Smooth muscle cell (in vitro differentiated cells): ENCODE data around the gene SCAANT1. TPM values are rescaled to one million over a fixed set of nuclear protein-coding genes. Genes with fewer than 3 reads are reported as not detected.

Experiments
- DNase-seq: peaks from one replicate; lab custom pipeline; 2025; ENCODE audit not compliant: unreplicated experiment; lab: John Stamatoyannopoulos, UW
- H2AFZ ChIP-seq: fragments of 200-600 bp; sonication (generic); 2 replicates; pipeline ENCODE4 v1.6.0; 2016; ENCODE audit warnings: antibody characterized with exemption, low read depth, mild to moderate bottlenecking
- H3F3A ChIP-seq: fragments of 200-600 bp; sonication (generic); 2 replicates; pipeline ENCODE4 v1.6.0; 2017; ENCODE audit warnings: antibody characterized with exemption, low read depth
- H3K27ac ChIP-seq: fragments of 200-600 bp; sonication (generic); 2 replicates; pipeline ENCODE4 v1.5.1; 2016; ENCODE audit warnings: low read depth, mild to moderate bottlenecking
- H3K27me3 ChIP-seq: fragments of 200-600 bp; sonication (generic); 2 replicates; pipeline ENCODE4 v1.6.1; 2016; ENCODE audit warnings: low read depth, mild to moderate bottlenecking
- H3K36me3 ChIP-seq: fragments of 200-600 bp; sonication (generic); 2 replicates; pipeline ENCODE4 v1.5.1; 2016; ENCODE audit warnings: low read depth
- H3K4me1 ChIP-seq: fragments of 200-600 bp; sonication (generic); 2 replicates; pipeline ENCODE4 v1.5.1; 2016; ENCODE audit warnings: low read depth
- H3K4me2 ChIP-seq: fragments of 200-600 bp; sonication (generic); 2 replicates; pipeline ENCODE4 v1.6.0; 2016; ENCODE audit warnings: mild to moderate bottlenecking
- H3K4me3 ChIP-seq: fragments of 200-600 bp; sonication (generic); 2 replicates; pipeline ENCODE4 v1.5.1; 2016; ENCODE audit warnings: mild to moderate bottlenecking
- H3K79me2 ChIP-seq: fragments of 200-600 bp; sonication (generic); 2 replicates; pipeline ENCODE4 v1.6.0; 2016; ENCODE audit warnings: low read depth, mild to moderate bottlenecking
- H3K9ac ChIP-seq: fragments of 200-600 bp; sonication (generic); 2 replicates; pipeline ENCODE4 v1.6.0; 2016; ENCODE audit warnings: low read depth
- H3K9me3 ChIP-seq: fragments of 200-600 bp; sonication (generic); replicated peaks from 2 replicates; pipeline ENCODE4 v1.5.1; 2016; ENCODE audit warnings: low read depth
- H4K20me1 ChIP-seq: fragments of 200-600 bp; sonication (generic); 2 replicates; pipeline ENCODE4 v1.6.0; 2016; ENCODE audit warnings: low read depth
- CTCF ChIP-seq: fragments of 200-600 bp; sonication (generic); IDR thresholded peaks from 2 replicates; pipeline ENCODE4 v1.5.1; 2017; ENCODE audit warnings: borderline replicate concordance, mild to moderate bottlenecking, antibody characterized with exemption; ENCODE audit not compliant: insufficient read depth, poor library complexity, severe bottlenecking
- WGBS: methylation state at CpG from one replicate; pipeline ENCODE4 v1.1.7; 2016; ENCODE audit warnings: low lambda C conversion rate; 5-methylcytosine and 5-hydroxymethylcytosine counted together
- polyA plus RNA-seq: library from polyadenylated mRNA; unstranded; fragments of >200 nt; fragmentation: Nextera tagmentation; extraction: Ambion mirVana; gene quantifications from 2 replicates; pipeline ENCODE4 v1.2.1, GENCODE V29; 2016
- total RNA-seq: library from RNA; depleted of rRNA; stranded (reverse); fragments of >200 nt; gene quantifications from 2 replicates; pipeline ENCODE4 v1.2.3, GENCODE V29; 2014

SCAANT1 gene
- total and polyA plus RNA-seq, 2 experiments from 2014 or later = not detected

DNA sequence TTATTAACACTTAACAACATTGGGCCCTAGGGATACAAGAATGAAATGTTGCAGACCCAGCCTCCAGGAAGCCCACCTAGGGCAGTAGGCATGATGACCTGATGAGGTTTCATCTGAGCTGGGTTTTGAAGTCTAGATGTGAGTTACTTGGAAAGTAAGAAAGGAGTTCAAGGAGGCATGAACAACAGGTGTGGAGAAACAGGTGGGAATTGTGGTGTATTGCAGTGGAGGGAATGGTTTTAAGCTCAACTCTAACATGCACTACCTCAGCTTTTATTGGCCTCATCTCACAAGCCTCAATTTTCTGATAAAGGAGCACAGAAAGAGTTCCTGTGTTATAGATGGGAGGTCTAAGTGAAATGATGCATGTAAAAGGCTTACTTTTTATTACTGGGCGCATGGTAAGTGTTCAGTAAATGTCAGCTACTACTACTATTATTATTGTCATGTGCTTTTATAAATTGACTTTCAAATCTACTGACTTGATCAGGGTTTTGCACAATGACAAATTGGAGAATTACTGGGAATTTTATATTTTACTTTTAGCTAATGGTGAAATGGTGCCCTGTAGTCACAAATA is 19.3 kb downstream of the SCAANT1 start:
- TF ChIP-seq CTCF = no peak
- no peak overlapping the region for H3K4me3 ChIP-seq
- no peak for DNase-seq
- H2AFZ ChIP-seq = no peak overlapping the region
- WGBS = 86% methylated on average over 1 of the region's 1 CpG
- no peaks in the 10 kb centered on the region for H3K4me1 ChIP-seq
- no peak overlapping the region for H3K9ac ChIP-seq
- H3K4me2 ChIP-seq = no peak overlapping the region
- no peaks in the 10 kb centered on the region for H3F3A ChIP-seq
- no peak overlapping the region for H3K27ac ChIP-seq
- H4K20me1 ChIP-seq = peaks cover 67% of the 10 kb centered on the region
- no peaks in the 10 kb centered on the region for H3K9me3 ChIP-seq
- no peaks in the 10 kb centered on the region for H3K36me3 ChIP-seq
- H3K79me2 ChIP-seq = peaks cover 17% of the 10 kb centered on the region
- H3K27me3 ChIP-seq = no peaks in the 10 kb centered on the region

DNA sequence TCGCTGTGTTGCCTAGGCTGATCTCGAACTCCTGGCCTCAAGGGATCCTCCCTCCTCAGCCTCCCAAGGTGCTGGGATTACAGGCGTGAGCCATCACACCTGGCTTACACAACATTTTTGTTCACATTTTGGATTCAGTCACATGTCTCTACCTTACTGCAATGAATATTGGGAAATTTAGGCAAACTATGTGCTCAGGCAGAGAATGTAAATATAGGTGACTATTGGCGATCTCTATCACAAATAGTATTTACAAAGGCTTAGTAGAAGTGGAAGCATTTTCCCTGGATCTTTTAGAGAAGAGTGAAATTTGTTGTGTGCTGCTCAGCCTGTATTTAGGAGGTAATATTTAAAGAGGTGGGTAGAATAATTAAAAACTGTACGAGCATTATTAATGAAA is 20.7 kb downstream of the SCAANT1 start:
- H4K20me1 ChIP-seq = peaks cover 71% of the 10 kb centered on the region
- H3K4me3 ChIP-seq = no peak overlapping the region
- no peak overlapping the region for H3K27ac ChIP-seq
- peaks cover 23% of the 10 kb centered on the region for H3K79me2 ChIP-seq
- DNase-seq = no peak
- H3K9me3 ChIP-seq = no peaks in the 10 kb centered on the region
- no peak for TF ChIP-seq CTCF
- H3K4me2 ChIP-seq = no peak overlapping the region
- no peaks in the 10 kb centered on the region for H3K36me3 ChIP-seq
- 96% methylated on average over 5 of the region's 5 CpGs for WGBS
- no peaks in the 10 kb centered on the region for H3K27me3 ChIP-seq
- H2AFZ ChIP-seq = no peak overlapping the region
- H3K4me1 ChIP-seq = no peaks in the 10 kb centered on the region
- H3F3A ChIP-seq = no peaks in the 10 kb centered on the region
- H3K9ac ChIP-seq = no peak overlapping the region

- 92% methylated on average over 3 of the region's 3 CpGs for WGBS
- Histone ChIP-seq H4K20me1 (peaks cover 77% of the 10 kb centered on the region), H3K79me2 (peaks cover 30% of the 10 kb centered on the region), H3K27ac (no peak overlapping the region), H3K9me3 (no peaks in the 10 kb centered on the region), H3K4me1 (no peaks in the 10 kb centered on the region), H3K27me3 (no peaks in the 10 kb centered on the region), H3K36me3 (no peaks in the 10 kb centered on the region), H2AFZ (no peak overlapping the region), H3K9ac (no peak overlapping the region), H3K4me3 (no peak overlapping the region), H3F3A (no peaks in the 10 kb centered on the region), H3K4me2 (no peak overlapping the region)
- no peak for TF ChIP-seq CTCF
- DNase-seq = no peak
These were observed 25.3 kb downstream of the SCAANT1 start for GRCh38 chr3:63886858-63887257.

- no peak for DNase-seq
- Histone ChIP-seq H3F3A (peaks cover 4% of the 10 kb centered on the region), H3K4me2 (no peak overlapping the region), H3K9ac (no peak overlapping the region), H3K36me3 (no peaks in the 10 kb centered on the region), H3K27me3 (no peaks in the 10 kb centered on the region), H4K20me1 (peaks cover 93% of the 10 kb centered on the region), H3K79me2 (peaks cover 45% of the 10 kb centered on the region), H3K9me3 (no peaks in the 10 kb centered on the region), H3K4me1 (peaks cover 10% of the 10 kb centered on the region), H3K4me3 (no peak overlapping the region), H3K27ac (no peak overlapping the region), H2AFZ (no peak overlapping the region)
- WGBS = 60% methylated on average over 5 of the region's 5 CpGs
- no peak for TF ChIP-seq CTCF
These were observed 31.5 kb downstream of the SCAANT1 start for GRCh38 chr3:63880653-63881052.
